GM10266 (cell line): ENCODE data around the gene PRR20A.
"Not testable (repeated sequence)": the region's sequence is repeated elsewhere in the genome, so short reads cannot be mapped to it uniquely, and the experiment has no call there.

Experiments
- DNase-seq: peaks from one replicate; pipeline ENCODE4 v3.0.0; 2012; ENCODE audit errors: extremely low spot score
- TF ChIP-seq, protein P1 (sequence below): IDR thresholded peaks from 2 replicates; pipeline ENCODE4 v1.5.1; 2012; ENCODE audit warnings: mild to moderate bottlenecking, low read depth; ENCODE audit not compliant: control insufficient read depth, insufficient read depth; ENCODE audit errors: missing control alignments

Gene PRR20A

DNA sequence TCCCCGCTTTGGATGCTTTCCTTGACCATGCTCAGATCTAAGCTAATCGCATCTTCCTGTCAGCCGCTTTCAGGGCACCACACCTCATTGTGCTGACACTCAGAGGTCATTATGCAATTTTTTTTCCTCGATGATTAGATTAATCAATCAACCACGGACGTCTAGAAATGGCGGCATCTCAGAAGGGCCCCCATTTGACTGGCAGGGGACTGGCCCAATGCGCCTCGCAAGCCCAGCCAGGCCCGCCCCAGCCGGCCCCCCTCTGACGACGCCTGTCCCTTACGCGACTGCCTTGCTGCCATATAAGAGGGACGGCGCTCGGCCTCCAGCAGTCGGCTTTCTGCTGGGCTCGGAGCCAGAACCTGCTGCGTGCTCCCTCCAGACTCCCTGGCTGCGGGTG is 26.2 kb downstream of the PRR20A start, which contains the start of gene PRR20E:
PRR20E (plus strand) TSS at position 301 of the 400 bp plus-strand sequence. CDS start 387 bp downstream, outside the sequence.
- not testable (repeated sequence) for DNase-seq

DNA sequence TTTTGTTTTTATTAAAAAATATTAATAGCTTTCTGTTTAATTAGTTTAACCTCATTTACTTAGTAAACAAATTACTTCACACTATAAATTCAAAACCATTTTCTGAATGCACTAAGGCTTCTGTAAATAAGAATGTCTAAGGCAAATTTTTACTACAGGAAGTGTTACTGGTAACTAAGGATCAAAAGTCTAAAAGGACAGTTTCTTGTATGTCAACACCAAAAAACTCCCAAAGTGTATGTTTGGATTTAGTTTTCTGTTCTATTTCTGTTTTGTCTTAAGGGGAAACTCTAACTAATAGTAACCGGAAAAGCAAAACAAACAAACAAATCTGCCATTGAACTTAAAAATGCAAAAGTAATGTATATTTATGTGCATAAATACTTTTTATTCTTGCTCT is 50.9 kb downstream of the PRR20A start:
- TF ChIP-seq, protein P1, sequence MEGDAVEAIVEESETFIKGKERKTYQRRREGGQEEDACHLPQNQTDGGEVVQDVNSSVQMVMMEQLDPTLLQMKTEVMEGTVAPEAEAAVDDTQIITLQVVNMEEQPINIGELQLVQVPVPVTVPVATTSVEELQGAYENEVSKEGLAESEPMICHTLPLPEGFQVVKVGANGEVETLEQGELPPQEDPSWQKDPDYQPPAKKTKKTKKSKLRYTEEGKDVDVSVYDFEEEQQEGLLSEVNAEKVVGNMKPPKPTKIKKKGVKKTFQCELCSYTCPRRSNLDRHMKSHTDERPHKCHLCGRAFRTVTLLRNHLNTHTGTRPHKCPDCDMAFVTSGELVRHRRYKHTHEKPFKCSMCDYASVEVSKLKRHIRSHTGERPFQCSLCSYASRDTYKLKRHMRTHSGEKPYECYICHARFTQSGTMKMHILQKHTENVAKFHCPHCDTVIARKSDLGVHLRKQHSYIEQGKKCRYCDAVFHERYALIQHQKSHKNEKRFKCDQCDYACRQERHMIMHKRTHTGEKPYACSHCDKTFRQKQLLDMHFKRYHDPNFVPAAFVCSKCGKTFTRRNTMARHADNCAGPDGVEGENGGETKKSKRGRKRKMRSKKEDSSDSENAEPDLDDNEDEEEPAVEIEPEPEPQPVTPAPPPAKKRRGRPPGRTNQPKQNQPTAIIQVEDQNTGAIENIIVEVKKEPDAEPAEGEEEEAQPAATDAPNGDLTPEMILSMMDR: no peak
- no peak for DNase-seq
